HEK293T (cell line): Measurements from ENCODE around the gene BACH2.

Experiments
- ARNT ChIP-seq: fragments of 450-650 bp; IDR thresholded peaks from 2 replicates; pipeline ENCODE4 v1.6.1; 2017; ENCODE audit warnings: mild to moderate bottlenecking
- FOXA1 ChIP-seq: fragments of 450-650 bp; IDR thresholded peaks from 2 replicates; pipeline ENCODE4 v1.6.1; 2016; ENCODE audit warnings: mild to moderate bottlenecking
- FOXK2 ChIP-seq: fragments of 450-650 bp; IDR thresholded peaks from 2 replicates; pipeline ENCODE4 v1.6.1; 2016; ENCODE audit warnings: mild to moderate bottlenecking
- FOXM1 ChIP-seq: fragments of 450-650 bp; IDR thresholded peaks from 2 replicates; pipeline ENCODE4 v1.6.1; 2017; ENCODE audit warnings: mild to moderate bottlenecking, borderline replicate concordance

DNA sequence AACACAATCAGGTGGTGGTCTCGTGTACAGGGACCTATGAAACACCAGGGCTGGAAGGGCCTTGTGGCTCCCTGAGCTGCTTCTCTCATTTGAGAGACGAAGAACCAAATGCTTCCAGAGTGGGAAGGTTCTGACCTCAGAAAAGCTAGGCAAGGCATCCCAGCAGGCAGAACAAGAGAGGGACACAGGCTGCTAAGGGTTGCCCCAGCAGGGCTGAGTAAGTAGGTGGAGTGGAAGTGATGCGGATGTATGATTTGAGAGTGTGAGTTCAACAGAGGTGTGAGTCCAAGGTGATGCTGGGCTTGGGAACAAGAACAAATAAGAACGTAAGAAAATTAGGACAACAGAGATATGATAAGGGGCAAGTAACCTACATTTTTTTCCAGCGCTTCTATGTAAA lies 147.8 kb downstream of the BACH2 start:
- no peak for TF ChIP-seq FOXA1
- no peak for TF ChIP-seq FOXK2
- no peak for TF ChIP-seq ARNT
- TF ChIP-seq FOXM1 = no peak
